WTC11 (cell line): Measurements from ENCODE around the gene USP17L22. TPM values are rescaled to one million over a fixed set of nuclear protein-coding genes. Genes with fewer than 3 reads are reported as not detected.
A peak's percentile ranks its signal among the peaks of the same experiment; 100 is the strongest.
"Not testable (repeated sequence)": the region's sequence is repeated elsewhere in the genome, so short reads cannot be mapped to it uniquely, and the experiment has no call there.

Experiments
- ATAC-seq: fragments of 200-7000 bp; cut with Tn5 transposase; 2 replicates; pipeline ENCODE4 v1.10.0; 2021; ENCODE audit warnings: mild to moderate bottlenecking, moderate library complexity
- Bru-seq: library from RNA; stranded (reverse); fragments of 400-500 nt; gene quantifications from one replicate; lab custom pipeline; 2021; lab: Mats Ljungman, UMichigan
- CTCF ChIA-PET: fragments of 300-600 bp; sonication (Branson Sonifier 250); formaldehyde crosslinking; loops from one replicate; lab custom pipeline; 2021; ENCODE audit warnings: antibody characterized with exemption; lab: Charles Lee
- POLR2A ChIA-PET: fragments of 350-600 bp; sonication (Branson Sonifier 250); formaldehyde crosslinking; loops from one replicate; lab custom pipeline; 2021; ENCODE audit warnings: antibody characterized with exemption; lab: Charles Lee
- DNase-seq: peaks from one replicate; pipeline ENCODE4 v3.0.0; 2021; ENCODE audit warnings: low spot score
- H3K27ac Mint-ChIP-seq: 2 replicates; pipeline ENCODE4 v1.8.0; 2021; ENCODE audit warnings: mixed read lengths
- H3K27me3 Mint-ChIP-seq: 2 replicates; pipeline ENCODE4 v1.8.0; 2021; ENCODE audit warnings: low read depth, mild to moderate bottlenecking, moderate library complexity, mixed read lengths
- H3K36me3 Mint-ChIP-seq: 2 replicates; pipeline ENCODE4 v1.8.0; 2021; ENCODE audit warnings: mixed read lengths
- H3K4me1 Mint-ChIP-seq: 2 replicates; pipeline ENCODE4 v1.8.0; 2022; ENCODE audit warnings: mixed read lengths
- H3K4me3 Mint-ChIP-seq: 2 replicates; pipeline ENCODE4 v1.8.0; 2021; ENCODE audit warnings: mild to moderate bottlenecking, moderate library complexity, mixed read lengths
- H3K9me3 Mint-ChIP-seq: 2 replicates; pipeline ENCODE4 v1.8.0; 2021; ENCODE audit warnings: mixed read lengths
- long read RNA-seq, 3 experiments: library from RNA in 1 of 3; library from capped mRNA in 1 of 3; library from polyadenylated mRNA in 1 of 3; unstranded in 2 of 3; stranded (forward) in 1 of 3; transcript quantifications; one replicate each; pipeline ENCODE4 v2.0.0, GENCODE V29; 2021
- total RNA-seq: library from RNA; stranded (reverse); gene quantifications from 3 replicates; pipeline ENCODE4 v1.2.3, GENCODE V29; 2021

The USP17L22 gene
- total RNA-seq (not detected in 3 replicates), Bru-seq, nascent RNA (not detected)
- long read RNA-seq, experiment 1: 0 reads
- long read RNA-seq, experiment 2: 0 reads
- long read RNA-seq, experiment 3: 0 reads

DNA sequence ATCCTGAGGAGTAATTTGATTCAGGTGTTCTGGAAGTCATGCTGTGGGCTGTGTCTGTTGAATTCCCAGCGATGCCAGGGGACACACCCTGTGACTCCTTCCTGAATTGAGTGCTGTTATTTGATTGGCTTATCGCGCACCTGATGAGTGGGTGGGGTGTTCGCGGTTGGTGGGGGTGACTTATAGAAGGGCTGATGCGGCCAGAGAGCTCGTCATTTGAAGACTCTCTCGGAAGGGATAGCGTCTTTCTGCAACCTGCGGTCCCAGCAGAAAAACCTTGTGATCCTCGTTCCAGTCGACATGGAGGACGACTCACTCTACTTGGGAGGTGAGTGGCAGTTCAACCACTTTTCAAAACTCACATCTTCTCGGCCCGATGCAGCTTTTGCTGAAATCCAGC is at the start of gene USP17L22:
USP17L22 (plus strand) TSS at position 301 of the 400 bp plus-strand sequence; CDS start at position 301, 0 bp downstream.
- H3K9me3 Mint-ChIP-seq, H3K4me1 Mint-ChIP-seq, DNase-seq, ATAC-seq, H3K36me3 Mint-ChIP-seq, H3K4me3 Mint-ChIP-seq, H3K27ac Mint-ChIP-seq, POLR2A ChIA-PET, H3K27me3 Mint-ChIP-seq, CTCF ChIA-PET: not testable (repeated sequence)

- H3K4me1 Mint-ChIP-seq, H3K4me3 Mint-ChIP-seq, ATAC-seq: not testable (repeated sequence)
Measured at GRCh38 chr4:9219852-9220251, 47.6 kb upstream of the USP17L22 start, which contains the start of gene USP17L12. TSS of gene USP17L12 (plus strand) at chr4:9220152. CDS start at chr4:9220152, 0 bp downstream.

GRCh38 chr4:9224596-9224995 is 42.8 kb upstream of the USP17L22 start, which contains the start of gene USP17L13:
TSS of gene USP17L13 (plus strand) at chr4:9224896. CDS start at chr4:9224896, 0 bp downstream.
- H3K36me3 Mint-ChIP-seq, H3K27me3 Mint-ChIP-seq, POLR2A ChIA-PET, H3K27ac Mint-ChIP-seq, H3K4me1 Mint-ChIP-seq, CTCF ChIA-PET, ATAC-seq, DNase-seq, H3K4me3 Mint-ChIP-seq, H3K9me3 Mint-ChIP-seq: not testable (repeated sequence)

More at GRCh38 chr4:9219852-9220251, 47.6 kb upstream of the USP17L22 start, which contains the start of gene USP17L12:
- H3K27me3 Mint-ChIP-seq, DNase-seq, H3K36me3 Mint-ChIP-seq, POLR2A ChIA-PET, CTCF ChIA-PET, H3K27ac Mint-ChIP-seq, H3K9me3 Mint-ChIP-seq: not testable (repeated sequence)

- H3K36me3 Mint-ChIP-seq, H3K9me3 Mint-ChIP-seq, POLR2A ChIA-PET, H3K4me1 Mint-ChIP-seq, CTCF ChIA-PET, DNase-seq, H3K27ac Mint-ChIP-seq, ATAC-seq, H3K4me3 Mint-ChIP-seq, H3K27me3 Mint-ChIP-seq: not testable (repeated sequence)
Measured at GRCh38 chr4:9230249-9230648, 37.2 kb upstream of the USP17L22 start.

DNA sequence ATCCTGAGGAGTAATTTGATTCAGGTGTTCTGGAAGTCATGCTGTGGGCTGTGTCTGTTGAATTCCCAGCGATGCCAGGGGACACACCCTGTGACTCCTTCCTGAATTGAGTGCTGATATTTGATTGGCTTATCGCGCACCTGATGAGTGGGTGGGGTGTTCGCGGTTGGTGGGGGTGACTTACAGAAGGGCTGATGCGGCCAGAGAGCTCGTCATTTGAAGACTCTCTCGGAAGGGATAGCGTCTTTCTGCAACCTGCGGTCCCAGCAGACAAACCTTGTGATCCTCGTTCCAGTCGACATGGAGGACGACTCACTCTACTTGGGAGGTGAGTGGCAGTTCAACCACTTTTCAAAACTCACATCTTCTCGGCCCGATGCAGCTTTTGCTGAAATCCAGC is 33.3 kb upstream of the USP17L22 start, which contains the start of gene USP17L15:
USP17L15 (plus strand) TSS at position 301 of the 400 bp plus-strand sequence; CDS start at position 301, 0 bp downstream.
- POLR2A ChIA-PET, H3K27ac Mint-ChIP-seq, H3K4me1 Mint-ChIP-seq, H3K36me3 Mint-ChIP-seq, CTCF ChIA-PET, H3K9me3 Mint-ChIP-seq, ATAC-seq, H3K4me3 Mint-ChIP-seq, DNase-seq, H3K27me3 Mint-ChIP-seq: not testable (repeated sequence)

DNA sequence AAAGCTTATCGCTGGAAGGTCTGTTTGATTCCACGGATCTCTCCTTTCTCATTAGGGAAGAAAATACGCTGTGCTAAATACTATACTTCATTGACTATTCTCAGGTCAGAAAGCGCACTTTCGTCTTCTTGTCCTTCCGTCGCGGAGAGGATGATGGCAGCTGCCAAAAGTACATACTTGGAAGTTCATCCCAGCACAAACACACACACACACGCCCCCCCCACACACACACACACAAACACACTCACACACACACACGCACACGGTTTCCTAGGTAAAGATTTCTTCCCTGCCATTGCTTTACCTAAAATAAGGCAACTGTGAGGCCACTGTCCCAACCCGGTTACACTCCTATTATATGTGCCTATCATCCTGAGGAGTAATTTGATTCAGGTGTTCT is 29.0 kb upstream of the USP17L22 start:
- DNase-seq, CTCF ChIA-PET: not testable (repeated sequence)

GRCh38 chr4:9243579-9243978 is 23.8 kb upstream of the USP17L22 start, which contains the start of gene USP17L17:
TSS of gene USP17L17 (plus strand) at chr4:9243879. CDS start at chr4:9243879, 0 bp downstream.
- ATAC-seq, H3K27me3 Mint-ChIP-seq, POLR2A ChIA-PET, CTCF ChIA-PET, H3K36me3 Mint-ChIP-seq, DNase-seq, H3K4me3 Mint-ChIP-seq, H3K9me3 Mint-ChIP-seq, H3K4me1 Mint-ChIP-seq, H3K27ac Mint-ChIP-seq: not testable (repeated sequence)

More for the DNA sequence above, 29.0 kb upstream of the USP17L22 start:
- POLR2A ChIA-PET, H3K36me3 Mint-ChIP-seq, H3K4me1 Mint-ChIP-seq, H3K27me3 Mint-ChIP-seq, H3K27ac Mint-ChIP-seq, H3K9me3 Mint-ChIP-seq, ATAC-seq, H3K4me3 Mint-ChIP-seq: not testable (repeated sequence)

- H3K36me3 Mint-ChIP-seq: not testable (repeated sequence)
- DNase-seq: peak; percentile 5
Measured at GRCh38 chr4:9247953-9248680, 19.3 kb upstream of the USP17L22 start, which contains the start of gene USP17L18. TSS of gene USP17L18 (plus strand) at chr4:9248630. CDS start at chr4:9248630, 0 bp downstream.

DNA sequence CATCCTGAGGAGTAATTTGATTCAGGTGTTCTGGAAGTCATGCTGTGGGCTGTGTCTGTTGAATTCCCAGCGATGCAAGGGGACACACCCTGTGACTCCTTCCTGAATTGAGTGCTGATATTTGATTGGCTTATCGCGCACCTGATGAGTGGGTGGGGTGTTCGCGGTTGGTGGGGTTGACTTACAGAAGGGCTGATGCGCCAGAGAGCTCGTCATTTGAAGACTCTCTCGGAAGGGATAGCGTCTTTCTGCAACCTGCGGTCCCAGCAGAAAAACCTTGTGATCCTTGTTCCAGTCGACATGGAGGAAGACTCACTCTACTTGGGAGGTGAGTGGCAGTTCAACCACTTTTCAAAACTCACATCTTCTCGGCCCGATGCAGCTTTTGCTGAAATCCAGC is 14.3 kb upstream of the USP17L22 start, which contains the start of gene USP17L19:
USP17L19 (plus strand) TSS at position 301 of the 400 bp plus-strand sequence; CDS start at position 301, 0 bp downstream.
- H3K4me1 Mint-ChIP-seq, H3K9me3 Mint-ChIP-seq, DNase-seq, H3K27ac Mint-ChIP-seq, POLR2A ChIA-PET, ATAC-seq, H3K36me3 Mint-ChIP-seq, H3K4me3 Mint-ChIP-seq, CTCF ChIA-PET, H3K27me3 Mint-ChIP-seq: not testable (repeated sequence)

More at GRCh38 chr4:9247953-9248680, 19.3 kb upstream of the USP17L22 start, which contains the start of gene USP17L18:
- H3K4me3 Mint-ChIP-seq, CTCF ChIA-PET, H3K9me3 Mint-ChIP-seq, H3K27ac Mint-ChIP-seq, H3K4me1 Mint-ChIP-seq, H3K27me3 Mint-ChIP-seq, ATAC-seq, POLR2A ChIA-PET: not testable (repeated sequence)

DNA sequence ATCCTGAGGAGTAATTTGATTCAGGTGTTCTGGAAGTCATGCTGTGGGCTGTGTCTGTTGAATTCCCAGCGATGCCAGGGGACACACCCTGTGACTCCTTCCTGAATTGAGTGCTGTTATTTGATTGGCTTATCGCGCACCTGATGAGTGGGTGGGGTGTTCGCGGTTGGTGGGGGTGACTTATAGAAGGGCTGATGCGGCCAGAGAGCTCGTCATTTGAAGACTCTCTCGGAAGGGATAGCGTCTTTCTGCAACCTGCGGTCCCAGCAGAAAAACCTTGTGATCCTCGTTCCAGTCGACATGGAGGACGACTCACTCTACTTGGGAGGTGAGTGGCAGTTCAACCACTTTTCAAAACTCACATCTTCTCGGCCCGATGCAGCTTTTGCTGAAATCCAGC is 9.6 kb upstream of the USP17L22 start, which contains the start of gene USP17L20:
USP17L20 (plus strand) TSS at position 301 of the 400 bp plus-strand sequence; CDS start at position 301, 0 bp downstream.
- H3K9me3 Mint-ChIP-seq, CTCF ChIA-PET, DNase-seq, H3K4me1 Mint-ChIP-seq, POLR2A ChIA-PET, H3K4me3 Mint-ChIP-seq, H3K27ac Mint-ChIP-seq, ATAC-seq, H3K27me3 Mint-ChIP-seq, H3K36me3 Mint-ChIP-seq: not testable (repeated sequence)

GRCh38 chr4:9262572-9262971 is 4.8 kb upstream of the USP17L22 start, which contains the start of gene USP17L21:
TSS of gene USP17L21 (plus strand) at chr4:9262872. CDS start at chr4:9262872, 0 bp downstream.
- H3K27ac Mint-ChIP-seq, H3K4me3 Mint-ChIP-seq, DNase-seq, POLR2A ChIA-PET, H3K4me1 Mint-ChIP-seq, H3K27me3 Mint-ChIP-seq, H3K9me3 Mint-ChIP-seq, ATAC-seq, H3K36me3 Mint-ChIP-seq, CTCF ChIA-PET: not testable (repeated sequence)

- ATAC-seq, H3K9me3 Mint-ChIP-seq: not testable (repeated sequence)
Measured at GRCh38 chr4:9271719-9272118, 4.3 kb downstream of the USP17L22 start.

More at GRCh38 chr4:9271719-9272118, 4.3 kb downstream of the USP17L22 start:
- POLR2A ChIA-PET, H3K4me3 Mint-ChIP-seq, H3K4me1 Mint-ChIP-seq, H3K27ac Mint-ChIP-seq, H3K27me3 Mint-ChIP-seq, H3K36me3 Mint-ChIP-seq, CTCF ChIA-PET: not testable (repeated sequence)
- peak; percentile 15 for DNase-seq
